ENCODE measurements around the gene ANKS3.

Gene ANKS3

GRCh38 chr16:4760221-4760910 is 26.3 kb upstream of the ANKS3 start:
- Mint-ChIP-seq H3K27me3 (ENCODE audit: low read depth, poor library complexity) (no peaks in the 10 kb centered on the region), H3K4me3 (no peak overlapping the region), H3K4me1 (no peaks in the 10 kb centered on the region), H3K9me3 (peaks cover 7% of the 10 kb centered on the region), H3K27ac (no peak overlapping the region), H3K36me3 (ENCODE audit: low read depth) (peaks cover 52% of the 10 kb centered on the region)
- no peak for DNase-seq
- no peak for TF ChIP-seq CTCF (IDR thresholded peaks at IDR 0.05)

DNA sequence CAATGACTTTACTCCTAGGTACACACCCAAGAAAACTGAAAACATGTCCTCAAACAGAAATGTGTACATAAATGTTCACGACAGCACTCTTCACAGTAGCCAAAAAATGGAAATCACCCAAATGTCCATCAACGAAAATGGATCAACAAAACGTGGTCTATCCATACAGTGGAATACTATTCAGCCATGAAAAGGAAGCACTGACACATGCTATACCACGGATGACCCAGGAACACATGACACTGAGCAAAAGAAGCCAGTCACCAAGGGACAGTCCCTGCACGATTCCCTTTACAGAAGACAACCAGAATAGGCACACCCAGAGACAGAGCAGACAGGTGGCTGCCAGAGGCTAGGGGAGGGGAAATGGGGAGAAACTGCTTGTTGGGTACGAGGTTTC is 21.6 kb upstream of the ANKS3 start:
- no peak overlapping the region for H3K27ac Mint-ChIP-seq
- no peak for DNase-seq
- peaks cover 71% of the 10 kb centered on the region for H3K36me3 Mint-ChIP-seq (ENCODE audit: low read depth)
- no peak for TF ChIP-seq CTCF (IDR thresholded peaks at IDR 0.05)
- H3K4me1 Mint-ChIP-seq, result no peaks in the 10 kb centered on the region
- H3K9me3 Mint-ChIP-seq, result peaks cover 9% of the 10 kb centered on the region
- no peaks in the 10 kb centered on the region for H3K27me3 Mint-ChIP-seq (ENCODE audit: low read depth, poor library complexity)
- H3K4me3 Mint-ChIP-seq, result no peak overlapping the region

DNA sequence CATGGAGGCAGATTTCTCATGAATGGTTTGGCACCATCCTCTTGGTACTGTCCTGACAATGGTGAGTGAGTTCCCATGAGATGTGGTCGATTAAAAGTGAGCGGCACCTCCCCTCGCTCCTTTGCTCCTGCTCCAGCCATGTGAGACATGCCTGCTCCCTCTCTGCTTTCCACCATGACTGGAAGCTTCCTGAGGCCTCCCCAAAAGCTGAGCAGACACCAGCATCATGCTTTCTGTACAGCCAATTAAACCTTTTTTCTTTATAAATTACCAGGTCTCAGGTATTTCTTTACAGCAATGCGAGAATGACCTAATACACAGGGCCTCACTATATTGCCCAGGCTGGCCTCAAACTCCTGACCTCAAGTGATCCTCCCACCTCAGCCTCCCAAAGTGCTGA is 20.8 kb upstream of the ANKS3 start:
- peaks cover 9% of the 10 kb centered on the region for H3K9me3 Mint-ChIP-seq
- H3K4me1 Mint-ChIP-seq, result no peaks in the 10 kb centered on the region
- no peak overlapping the region for H3K4me3 Mint-ChIP-seq
- no peak overlapping the region for H3K27ac Mint-ChIP-seq
- H3K27me3 Mint-ChIP-seq (ENCODE audit: low read depth, poor library complexity), result no peaks in the 10 kb centered on the region
- peaks cover 65% of the 10 kb centered on the region for H3K36me3 Mint-ChIP-seq (ENCODE audit: low read depth)
- TF ChIP-seq CTCF (IDR thresholded peaks at IDR 0.05), result no peak
- no peak for DNase-seq

DNA sequence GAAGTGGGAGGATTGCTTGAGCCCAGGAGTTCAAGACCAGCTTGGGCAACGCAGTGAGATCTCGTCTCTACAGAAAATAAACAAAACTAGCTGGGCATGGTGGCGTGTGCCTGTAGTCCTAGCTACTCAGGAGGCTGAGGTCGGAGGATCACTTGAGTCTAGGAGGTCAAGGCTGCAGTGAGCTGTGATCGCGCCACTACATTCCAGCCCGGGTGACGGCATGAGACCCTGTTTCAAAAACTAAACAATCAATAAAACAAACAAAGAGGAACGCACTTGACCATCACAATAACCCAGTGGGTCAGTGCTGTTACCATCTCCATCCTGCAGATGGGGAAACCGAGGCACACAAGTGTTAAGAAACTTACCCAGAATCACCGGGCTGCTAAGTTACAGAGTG is 19.2 kb upstream of the ANKS3 start:
- Mint-ChIP-seq H3K4me1 (no peaks in the 10 kb centered on the region), H3K36me3 (ENCODE audit: low read depth) (peaks cover 51% of the 10 kb centered on the region), H3K27ac (no peak overlapping the region), H3K4me3 (no peak overlapping the region), H3K9me3 (peaks cover 9% of the 10 kb centered on the region), H3K27me3 (ENCODE audit: low read depth, poor library complexity) (no peaks in the 10 kb centered on the region)
- DNase-seq, result no peak
- no peak for TF ChIP-seq CTCF (IDR thresholded peaks at IDR 0.05)

DNA sequence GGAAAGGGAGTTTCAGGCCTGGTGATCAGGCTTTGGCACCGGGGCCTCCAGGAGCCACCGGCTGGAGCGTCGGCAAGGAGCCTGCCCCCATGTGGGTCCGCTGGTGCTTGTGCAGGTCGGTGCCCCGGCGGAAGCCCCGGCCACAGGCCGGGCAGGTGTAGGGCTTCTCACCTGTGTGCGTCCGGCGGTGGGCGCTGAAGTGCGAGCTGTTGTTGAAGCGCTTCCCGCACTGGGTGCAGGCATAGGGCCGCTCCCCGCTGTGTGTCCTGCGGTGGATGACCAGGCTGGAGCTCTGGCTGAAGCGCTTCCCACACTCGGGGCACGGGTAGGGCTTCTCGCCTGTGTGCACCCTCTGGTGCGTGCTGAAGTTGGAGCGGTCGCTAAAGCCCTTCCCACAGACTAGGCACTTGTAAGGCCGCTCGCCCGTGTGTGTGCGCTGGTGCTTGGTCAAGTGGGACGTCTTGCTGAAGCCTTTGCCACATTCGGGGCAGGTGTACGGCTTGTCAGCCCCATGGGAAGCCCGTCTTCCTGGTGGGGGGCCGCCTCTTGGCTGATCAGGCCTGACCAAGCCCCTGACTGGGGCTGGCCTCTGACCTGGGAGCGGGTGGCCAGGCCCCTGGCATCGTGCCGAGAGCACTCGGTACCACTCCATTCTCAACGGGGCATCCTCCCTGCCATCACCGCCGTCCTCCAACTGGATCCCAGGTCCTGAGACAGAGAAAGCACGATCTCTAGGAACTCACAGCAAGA is 18.5 kb upstream of the ANKS3 start:
- DNase-seq, result no peak
- Mint-ChIP-seq H3K27me3 (ENCODE audit: low read depth, poor library complexity) (no peaks in the 10 kb centered on the region), H3K4me3 (no peak overlapping the region), H3K9me3 (peaks cover 9% of the 10 kb centered on the region), H3K4me1 (peaks cover 5% of the 10 kb centered on the region), H3K27ac (no peak overlapping the region), H3K36me3 (ENCODE audit: low read depth) (peaks cover 47% of the 10 kb centered on the region)
- TF ChIP-seq CTCF (IDR thresholded peaks at IDR 0.05), result no peak

GRCh38 chr16:4750896-4751295 is 16.8 kb upstream of the ANKS3 start:
- Mint-ChIP-seq H3K4me3 (no peak overlapping the region), H3K36me3 (ENCODE audit: low read depth) (peaks cover 33% of the 10 kb centered on the region), H3K27ac (no peak overlapping the region), H3K27me3 (ENCODE audit: low read depth, poor library complexity) (no peaks in the 10 kb centered on the region), H3K9me3 (peaks cover 8% of the 10 kb centered on the region), H3K4me1 (peaks cover 8% of the 10 kb centered on the region)
- no peak for DNase-seq
- no peak for TF ChIP-seq CTCF (IDR thresholded peaks at IDR 0.05)
